Heart right ventricle (tissue), 16 donors: ENCODE data around the gene CNPY1. TPM values are rescaled to one million over a fixed set of nuclear protein-coding genes. Genes with fewer than 3 reads are reported as not detected.

Experiments used
- ATAC-seq, 8 donors: fragments of 200-7000 bp; cut with Tn5 transposase; one replicate each; pipeline ENCODE4 v1.9.1; 2020; ENCODE audit warnings: mild to moderate bottlenecking in 8 of 8, moderate library complexity in 8 of 8, moderate number of reproducible peaks in 1 of 8
- DNase-seq, 2 donors: peaks; one replicate each; pipeline ENCODE4 v3.0.0-alpha.2; 2020
- H3K27ac ChIP-seq, 10 donors: fragments of 200-600 bp; sonication (generic) in 2 of 10; one replicate each; pipeline versions ENCODE4 v1.5.0 to v1.8.0; 2020 to 2022; ENCODE audit warnings: mild to moderate bottlenecking in 3 of 10
- H3K27me3 ChIP-seq, 7 donors: fragments of 200-600 bp; one replicate each; pipeline ENCODE4 v1.8.0; 2021 to 2022; ENCODE audit warnings: mild to moderate bottlenecking in 2 of 7
- H3K36me3 ChIP-seq, 9 donors: fragments of 200-600 bp; sonication (generic) in 1 of 9; one replicate each; pipeline versions ENCODE4 v1.5.0 to v1.8.0; 2020 to 2022; ENCODE audit warnings: mild to moderate bottlenecking in 2 of 9
- H3K4me1 ChIP-seq, 9 donors: fragments of 200-600 bp; sonication (generic) in 1 of 9; one replicate each; pipeline versions ENCODE4 v1.5.0 to v1.8.0; 2020 to 2022; ENCODE audit warnings: mild to moderate bottlenecking in 4 of 9
- H3K4me3 ChIP-seq, 10 donors: fragments of 200-600 bp; sonication (generic) in 2 of 10; one replicate each; pipeline versions ENCODE4 v1.5.0 to v1.8.0; 2020 to 2022; ENCODE audit warnings: mild to moderate bottlenecking in 7 of 10, moderate library complexity in 2 of 10
- H3K9me3 ChIP-seq, 11 donors: fragments of 200-600 bp in 10 of 11; sonication (generic) in 2 of 11; one replicate each; pipeline versions ENCODE4 v1.5.0 to v1.8.0; 2013 to 2022; ENCODE audit warnings: mild to moderate bottlenecking in 2 of 11, control low read depth in 1 of 11, moderate library complexity in 1 of 11
- WGBS, 2 donors: extraction: QIAGEN DNeasy Blood & Tissue Kit; methylation state at CpG; one replicate each; pipeline ENCODE4 v1.1.7; 2013; ENCODE audit warnings: inconsistent platforms in 1 of 2; 5-methylcytosine and 5-hydroxymethylcytosine counted together
- intact Hi-C, 10 donors: fragments of 100-400 bp; cut with DNase I; formaldehyde crosslinking; loops; one replicate each; pipeline versions ENCODE4 v1.11.1 to v1.14.2; 2022
- polyA plus RNA-seq, 2 donors: library from polyadenylated mRNA; stranded (reverse); fragments of 200-250 nt; gene quantifications; one replicate each; pipeline ENCODE4 v1.2.3, GENCODE V29; 2013
- total RNA-seq, 10 donors: library from RNA; stranded (reverse); fragmentation: NEBNext Ultra II Directional in 3 of 10; extraction: Animal tissue kit (Norgen Biotek cat#: 25700) in 3 of 10; gene quantifications; one replicate each; pipeline versions ENCODE4 v1.2.1 to v1.2.4, GENCODE V29; 2021 to 2023
- TF ChIP-seq, protein P1 (sequence below), 9 donors: fragments of 200-600 bp; sonication (generic) in 2 of 9; IDR thresholded peaks; one replicate each; pipeline versions ENCODE4 v1.5.0 to v1.8.0; 2021 to 2022; ENCODE audit warnings: antibody characterized with exemption in 9 of 9, mild to moderate bottlenecking in 5 of 9, moderate library complexity in 1 of 9
- donor health status: Arrhythmogenic right ventricular cardiomyopathy.
- donor health status: ischemic (EF 13 %, LVEDD 7.1; RV severe dilation, severe dysfunction).
- donor health status: healthy with polysubstance abuse.
- donor health status: DM: no; HTN: yes; CAD: no.
- donor health status: DM: no; HTN: no; CAD: no.
- donor health status: ischemic (EF 25% LVEDD 6.9; RV normal size, moderate dysfunction).
- donor health status: ischemic (EF 25% LVEDD 5.7; RV mildly dilated, moderate dysfunction).
- donor health status: healthy.
- donor health status: DM: yes; HTN: yes; CAD: no.
- donor health status: Ischemic cardiomyopathy.
- donor health status: ischemic (EF 35%, LVEDD 5.7; RV mildly dilated, moderate dysfunction).
- donor health status: nonischemic (EF 11% LVEDD 7.7; RV severe dilation, severe dysfunction).
- donor health status: DM: yes; HTN: yes; CAD: no.
- donor health status: PGD.
- donor health status: ischemic (EF 29% LVEDD 5.4; RV normal size, mild dysfunction).
- donor health status: nonischemic (EF 23%, LVEDD 6.1; RV moderate dilation, normal function).

The CNPY1 gene
- total and polyA plus RNA-seq, 12 donors = not detected

DNA sequence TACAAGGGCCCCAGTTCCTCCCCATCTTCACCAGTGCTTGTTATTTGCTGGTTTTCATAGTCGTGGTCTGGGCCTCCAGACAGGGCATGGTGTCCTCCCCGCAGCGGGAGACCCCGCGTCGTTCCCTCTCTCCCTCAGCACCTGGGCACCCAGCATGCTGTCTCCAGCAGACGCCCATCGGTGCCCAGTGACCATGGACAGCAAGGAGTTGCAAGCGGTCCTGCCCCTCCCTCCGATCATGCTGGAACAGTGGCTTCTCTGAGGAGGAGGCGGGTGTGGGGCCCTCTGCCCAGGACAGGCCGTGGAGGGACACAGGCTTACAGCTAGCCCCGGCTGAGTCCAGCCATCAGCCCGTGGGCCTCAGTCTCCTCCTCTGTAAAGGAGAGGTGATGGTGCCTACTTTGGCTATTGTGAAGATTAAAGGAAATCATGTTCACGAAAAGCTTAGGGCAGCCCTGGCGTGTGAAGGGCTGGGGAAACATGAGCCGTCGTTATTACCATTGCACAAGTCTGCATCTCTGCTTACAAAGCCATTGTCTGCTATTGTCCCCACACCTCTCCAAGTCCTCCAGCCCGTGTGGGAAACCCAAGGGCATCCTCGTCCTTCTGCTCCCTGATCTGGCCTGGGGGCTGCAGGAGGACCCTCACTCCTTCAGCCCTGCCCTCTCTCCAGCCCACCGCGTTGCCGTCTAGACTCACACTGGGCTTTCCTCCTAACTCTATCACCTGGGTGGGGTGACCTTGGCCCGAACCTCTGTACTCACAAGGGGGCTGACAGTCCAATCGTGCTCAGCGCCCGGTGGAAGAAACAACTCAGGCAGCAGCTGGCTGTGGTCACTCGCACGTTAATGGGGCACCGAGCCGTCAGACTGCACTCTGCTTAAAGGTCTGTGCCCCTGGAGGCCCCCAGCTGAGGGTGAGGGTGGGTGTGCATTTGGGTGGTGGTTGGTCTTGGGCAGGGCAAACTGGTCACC lies 58.6 kb downstream of the CNPY1 start:
- TF ChIP-seq, protein P1, sequence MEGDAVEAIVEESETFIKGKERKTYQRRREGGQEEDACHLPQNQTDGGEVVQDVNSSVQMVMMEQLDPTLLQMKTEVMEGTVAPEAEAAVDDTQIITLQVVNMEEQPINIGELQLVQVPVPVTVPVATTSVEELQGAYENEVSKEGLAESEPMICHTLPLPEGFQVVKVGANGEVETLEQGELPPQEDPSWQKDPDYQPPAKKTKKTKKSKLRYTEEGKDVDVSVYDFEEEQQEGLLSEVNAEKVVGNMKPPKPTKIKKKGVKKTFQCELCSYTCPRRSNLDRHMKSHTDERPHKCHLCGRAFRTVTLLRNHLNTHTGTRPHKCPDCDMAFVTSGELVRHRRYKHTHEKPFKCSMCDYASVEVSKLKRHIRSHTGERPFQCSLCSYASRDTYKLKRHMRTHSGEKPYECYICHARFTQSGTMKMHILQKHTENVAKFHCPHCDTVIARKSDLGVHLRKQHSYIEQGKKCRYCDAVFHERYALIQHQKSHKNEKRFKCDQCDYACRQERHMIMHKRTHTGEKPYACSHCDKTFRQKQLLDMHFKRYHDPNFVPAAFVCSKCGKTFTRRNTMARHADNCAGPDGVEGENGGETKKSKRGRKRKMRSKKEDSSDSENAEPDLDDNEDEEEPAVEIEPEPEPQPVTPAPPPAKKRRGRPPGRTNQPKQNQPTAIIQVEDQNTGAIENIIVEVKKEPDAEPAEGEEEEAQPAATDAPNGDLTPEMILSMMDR (IDR thresholded peaks at IDR 0.05) = no peak
- Histone ChIP-seq H3K4me1 (peaks cover 2 to 27% (median 9%) of the 10 kb centered on the region in 9 donors), H3K27me3 (peaks cover 0 to 94% (median 81%) of the 10 kb centered on the region in 7 donors), H3K36me3 (no peaks in the 10 kb centered on the region), H3K4me3 (no peak overlapping the region), H3K27ac (no peak overlapping the region), H3K9me3 (no peaks in the 10 kb centered on the region)
- WGBS, 2 donors = 84 to 89% methylated on average over 31 of the region's 31 CpGs
- ATAC-seq = no peak
- intact Hi-C loops = no loop called here
- DNase-seq = no peak

DNA sequence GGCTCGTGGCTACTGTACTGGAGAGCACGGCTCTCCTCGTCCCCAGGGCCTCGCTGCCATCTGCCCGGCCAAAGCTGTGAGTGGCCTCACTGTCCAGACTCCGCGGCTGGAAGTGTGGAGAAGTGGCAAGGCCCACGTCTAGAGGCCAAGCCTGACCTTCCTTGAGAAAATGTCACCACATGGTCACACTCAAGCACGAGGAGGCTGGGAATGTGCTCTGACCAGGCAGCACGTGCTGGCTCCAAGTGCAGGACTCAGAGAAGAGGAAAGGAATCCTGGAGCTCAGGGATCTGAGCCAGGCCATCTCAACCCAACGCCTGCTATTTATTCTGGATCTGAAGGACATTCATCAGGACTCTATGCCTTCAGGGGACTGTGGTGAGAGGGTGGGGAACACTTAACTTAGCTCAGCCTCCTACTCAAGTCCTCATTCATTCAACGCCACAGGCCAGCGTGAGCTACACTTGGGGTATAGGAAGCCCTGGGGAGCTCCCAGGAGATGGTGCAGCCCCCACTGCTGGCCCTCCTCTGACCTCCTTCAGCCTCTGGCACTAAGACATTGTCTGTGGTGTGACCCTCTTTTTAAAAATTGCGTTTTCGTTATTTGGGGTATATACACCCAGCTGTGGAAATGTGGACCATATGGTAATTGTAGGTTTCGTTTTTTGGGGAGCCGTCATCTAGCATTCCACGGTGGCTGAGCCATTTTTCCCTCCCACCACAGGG lies 59.4 kb downstream of the CNPY1 start:
- intact Hi-C loops = no loop called here
- no peak overlapping the region for H3K4me3 ChIP-seq

DNA sequence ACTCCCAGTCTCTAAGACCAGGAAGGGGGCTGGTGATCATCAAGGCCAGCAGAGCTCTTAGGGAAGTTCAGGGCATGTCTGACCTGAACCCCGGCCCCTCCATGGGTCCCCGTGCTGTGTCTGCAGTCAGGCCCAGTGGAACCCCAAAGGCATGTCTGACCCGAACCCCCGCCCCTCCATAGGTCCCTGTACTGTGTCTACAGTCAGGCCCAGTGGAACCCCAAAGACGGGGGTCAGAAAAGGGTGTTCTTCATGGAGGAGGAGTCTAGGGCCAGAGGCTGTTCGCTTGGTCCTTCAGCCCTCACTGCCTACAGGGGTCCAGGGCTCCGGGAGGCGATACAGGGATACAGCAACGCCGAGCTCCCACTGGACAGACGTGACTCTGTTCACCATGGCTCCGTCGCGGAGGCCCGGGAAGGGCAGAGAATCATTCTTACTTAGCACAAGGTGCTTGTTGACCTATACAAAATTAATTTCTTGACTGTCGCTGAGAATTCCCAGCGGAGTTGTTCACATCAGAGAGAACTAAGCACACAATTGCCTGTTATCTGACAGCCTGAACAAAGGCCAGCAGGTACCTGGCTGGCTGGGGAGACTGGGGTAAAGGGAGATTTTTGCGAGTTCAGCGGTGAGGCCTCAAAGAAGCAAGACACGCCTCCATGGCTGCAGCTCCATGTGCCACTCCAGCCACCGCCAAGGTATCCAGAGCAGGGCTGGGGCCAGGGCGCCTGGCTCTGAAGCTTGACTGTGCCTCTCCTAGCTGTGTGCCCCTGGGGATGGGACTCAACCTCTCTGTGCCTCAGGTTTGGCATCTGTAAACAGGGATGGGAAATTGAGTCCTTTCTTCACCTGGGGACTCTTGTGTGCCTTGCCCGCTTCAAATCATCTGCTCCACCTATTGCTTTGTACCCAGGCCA lies 61.6 kb downstream of the CNPY1 start:
- Histone ChIP-seq H3K9me3 (no peaks in the 10 kb centered on the region), H3K36me3 (no peaks in the 10 kb centered on the region), H3K27ac (no peak overlapping the region), H3K27me3 (peaks cover 0 to 96% (median 85%) of the 10 kb centered on the region in 7 donors), H3K4me1 (peaks cover 0 to 8% (median 0%) of the 10 kb centered on the region in 9 donors), H3K4me3 (no peak overlapping the region)
- TF ChIP-seq, protein P1 (IDR thresholded peaks at IDR 0.05) = no peak
- ATAC-seq = no peak
- no peak for DNase-seq
- 89 to 91% methylated on average over 23 of the region's 23 CpGs for WGBS, 2 donors
- intact Hi-C loops = no loop called here

More for the DNA sequence above, 59.4 kb downstream of the CNPY1 start:
- DNase-seq = no peak
- ATAC-seq = no peak
- H3K9me3 ChIP-seq = no peaks in the 10 kb centered on the region
- H3K4me1 ChIP-seq = peaks cover 2 to 26% (median 9%) of the 10 kb centered on the region in 9 donors
- H3K36me3 ChIP-seq = no peaks in the 10 kb centered on the region
- peaks cover 0 to 96% (median 86%) of the 10 kb centered on the region in 7 donors for H3K27me3 ChIP-seq
- no peak overlapping the region for H3K27ac ChIP-seq
- TF ChIP-seq, protein P1 (IDR thresholded peaks at IDR 0.05) = no peak
- WGBS, 2 donors = 82 to 85% methylated on average over 18 of the region's 18 CpGs
